H1 (cell line): Measurements from ENCODE around the gene FNDC1. TPM values are rescaled to one million over a fixed set of nuclear protein-coding genes. Genes with fewer than 3 reads are reported as not detected.

Experiments used
- CTCF ChIA-PET: fragments of 300-600 bp; sonication (Branson Sonifier 250); formaldehyde crosslinking; loops from one replicate; lab custom pipeline; 2021; ENCODE audit not compliant: partially characterized antibody; lab: Charles Lee
- POLR2A ChIA-PET: fragments of 300-600 bp; sonication (Branson Sonifier 250); formaldehyde crosslinking; loops from one replicate; lab custom pipeline; 2021; ENCODE audit warnings: inconsistent platforms; ENCODE audit not compliant: partially characterized antibody; lab: Charles Lee
- DNase-seq, 2 experiments: peaks; one replicate each; pipeline versions ENCODE4 v3.0.0 to v3.0.0-alpha.2; 2010 to 2022; ENCODE audit warnings: low spot score in 2 of 2, low read depth in 1 of 2, mixed read lengths in 1 of 2
- FAIRE-seq: peaks from 2 replicates; lab custom pipeline; 2011; peaks lifted over from hg19 to GRCh38; lab: Jason Lieb, UNC
- H2AFZ ChIP-seq: 2 replicates; pipeline ENCODE4 v1.8.1; 2012; ENCODE audit warnings: low read length, inconsistent platforms
- H2AK5ac ChIP-seq: 2 replicates; pipeline ENCODE4 v1.6.1; 2013; ENCODE audit warnings: low read depth, low read length
- H2BK120ac ChIP-seq: replicated peaks from 2 replicates; pipeline ENCODE3; 2013; ENCODE audit warnings: low read depth, low read length, inconsistent platforms
- H2BK12ac ChIP-seq: 2 replicates; pipeline ENCODE4 v1.6.1; 2013; ENCODE audit warnings: low read depth, low read length
- H2BK15ac ChIP-seq: 2 replicates; pipeline ENCODE4 v1.6.1; 2013; ENCODE audit warnings: low read length
- H2BK20ac ChIP-seq: 2 replicates; pipeline ENCODE4 v1.6.1; 2013; ENCODE audit warnings: low read length
- H2BK5ac ChIP-seq: 2 replicates; pipeline ENCODE4 v1.6.1; 2013; ENCODE audit warnings: low read depth, low read length
- H3K14ac ChIP-seq: 2 replicates; pipeline ENCODE4 v1.6.1; 2013; ENCODE audit warnings: inconsistent platforms; ENCODE audit not compliant: insufficient read length
- H3K18ac ChIP-seq: 2 replicates; pipeline ENCODE4 v1.6.1; 2013; ENCODE audit warnings: low read length; ENCODE audit errors: extremely low read depth
- H3K23ac ChIP-seq: 2 replicates; pipeline ENCODE4 v1.6.1; 2013; ENCODE audit warnings: inconsistent platforms; ENCODE audit not compliant: insufficient read length
- H3K23me2 ChIP-seq: 2 replicates; pipeline ENCODE4 v1.6.1; 2013; ENCODE audit warnings: low read depth, low read length
- H3K27ac ChIP-seq: 2 replicates; pipeline ENCODE4 v1.6.1; 2011; ENCODE audit warnings: low read depth, low read length, inconsistent platforms
- H3K27me3 ChIP-seq, 4 experiments: replicated peaks in 1 of 4; 1 replicate in 1 of 4; 2 replicates in 3 of 4; pipeline versions ENCODE4 v1.6.1 to v1.8.1; 2011 to 2013; ENCODE audit warnings: low read length in 3 of 4, mild to moderate bottlenecking in 3 of 4, inconsistent platforms in 2 of 4, mixed read lengths in 2 of 4, moderate library complexity in 1 of 4; ENCODE audit not compliant: control insufficient read depth in 3 of 4, insufficient read depth in 3 of 4; ENCODE audit errors: extremely low read depth in 1 of 4
- H3K36me3 ChIP-seq, 4 experiments: 2 replicates each; pipeline versions ENCODE4 v1.6.1 to v1.8.1; 2011 to 2013; ENCODE audit warnings: mild to moderate bottlenecking in 4 of 4, low read length in 3 of 4, moderate library complexity in 2 of 4, control low read depth in 1 of 4, inconsistent platforms in 1 of 4; ENCODE audit not compliant: insufficient read depth in 4 of 4, control insufficient read depth in 2 of 4
- H3K4ac ChIP-seq: replicated peaks from 2 replicates; pipeline ENCODE3; 2013; ENCODE audit warnings: low read length, low read depth, mixed read lengths, inconsistent platforms; ENCODE audit not compliant: insufficient read length
- H3K4me1 ChIP-seq, 4 experiments: replicated peaks in 1 of 4; 1 replicate in 1 of 4; 2 replicates in 3 of 4; pipeline versions ENCODE4 v1.6.1 to v1.8.1; 2011 to 2013; ENCODE audit warnings: low read length in 3 of 4, inconsistent platforms in 2 of 4, mixed read lengths in 1 of 4; ENCODE audit not compliant: insufficient read depth in 4 of 4, control insufficient read depth in 3 of 4
- H3K4me2 ChIP-seq, 2 experiments: 2 replicates each; pipeline versions ENCODE4 v1.6.1 to v1.8.1; 2011 to 2013; ENCODE audit warnings: low read depth in 2 of 2, low read length in 2 of 2, control low read depth in 1 of 2, inconsistent platforms in 1 of 2, mild to moderate bottlenecking in 1 of 2; ENCODE audit not compliant: insufficient read depth in 1 of 2
- H3K4me3 ChIP-seq, 4 experiments: fragments of 200-600, 300-600 bp in 1 of 4; sonication (generic), shearing (Covaris generic), sonication (Bioruptor Twin) in 1 of 4; 2 replicates each; pipeline versions ENCODE4 v1.5.1 to v1.8.1; 2011 to 2016; ENCODE audit warnings: low read length in 4 of 4, low read depth in 3 of 4, control low read depth in 2 of 4, inconsistent platforms in 2 of 4, mild to moderate bottlenecking in 2 of 4, mixed read lengths in 1 of 4, moderate library complexity in 1 of 4; ENCODE audit not compliant: insufficient read depth in 2 of 4; ENCODE audit errors: extremely low read depth in 1 of 4
- H3K56ac ChIP-seq: replicated peaks from 2 replicates; pipeline ENCODE3; 2013; ENCODE audit warnings: low read depth, mild to moderate bottlenecking, mixed read lengths, low read length, inconsistent platforms; ENCODE audit not compliant: insufficient read length
- H3K79me1 ChIP-seq: 2 replicates; pipeline ENCODE4 v1.6.1; 2013; ENCODE audit warnings: low read depth, low read length, control low read depth
- H3K79me2 ChIP-seq, 2 experiments: 2 replicates each; pipeline versions ENCODE4 v1.6.1 to v1.8.1; 2012 to 2013; ENCODE audit warnings: low read length in 2 of 2, mild to moderate bottlenecking in 2 of 2, inconsistent platforms in 1 of 2; ENCODE audit not compliant: insufficient read depth in 2 of 2, control insufficient read depth in 1 of 2
- H3K9ac ChIP-seq, 4 experiments: replicated peaks in 1 of 4; 1 replicate in 1 of 4; 2 replicates in 3 of 4; pipeline versions ENCODE4 v1.6.1 to v1.8.1; 2011 to 2013; ENCODE audit warnings: low read depth in 3 of 4, low read length in 3 of 4, control low read depth in 2 of 4, mild to moderate bottlenecking in 2 of 4, moderate library complexity in 2 of 4, inconsistent platforms in 1 of 4; ENCODE audit errors: extremely low read depth in 1 of 4
- H3K9me3 ChIP-seq, 2 experiments: 2 replicates each; pipeline versions ENCODE4 v1.6.1 to v1.8.1; 2012 to 2013; ENCODE audit warnings: mild to moderate bottlenecking in 2 of 2, moderate library complexity in 2 of 2, control low read depth in 1 of 2, inconsistent platforms in 1 of 2, low read depth in 1 of 2, low read length in 1 of 2, mixed read lengths in 1 of 2; ENCODE audit not compliant: insufficient read depth in 2 of 2
- H4K20me1 ChIP-seq, 2 experiments: replicated peaks in 1 of 2; 2 replicates each; pipeline versions ENCODE3 to v1.8.1; 2011 to 2013; ENCODE audit warnings: inconsistent platforms in 2 of 2, low read length in 2 of 2, mild to moderate bottlenecking in 1 of 2; ENCODE audit not compliant: insufficient read depth in 2 of 2, control insufficient read depth in 1 of 2
- H4K5ac ChIP-seq: 2 replicates; pipeline ENCODE4 v1.6.1; 2013; ENCODE audit warnings: low read length, low read depth, mixed read lengths, inconsistent platforms; ENCODE audit not compliant: insufficient read length
- H4K8ac ChIP-seq: 2 replicates; pipeline ENCODE4 v1.8.0; 2013; ENCODE audit warnings: mild to moderate bottlenecking, moderate library complexity, low read length, inconsistent platforms; ENCODE audit not compliant: insufficient read depth; ENCODE audit errors: extremely low read depth
- H4K91ac ChIP-seq: replicated peaks from 2 replicates; pipeline ENCODE3; 2013; ENCODE audit warnings: low read length, mixed read lengths, inconsistent platforms; ENCODE audit not compliant: insufficient read length
- ATF2 ChIP-seq: IDR thresholded peaks from 2 replicates; pipeline ENCODE4 v1.6.1; 2012; ENCODE audit warnings: low read length, inconsistent platforms
- ATF3 ChIP-seq: IDR thresholded peaks from 2 replicates; pipeline ENCODE4 v1.6.1; 2011; ENCODE audit warnings: low read depth, mild to moderate bottlenecking, low read length; ENCODE audit not compliant: insufficient read depth
- HDAC2 ChIP-seq, 2 experiments: fragments of 300-600 bp in 1 of 2; sonication (generic) in 1 of 2; IDR thresholded peaks; 2 replicates each; pipeline ENCODE4 v1.6.1; 2011 to 2012; ENCODE audit warnings: low read depth in 2 of 2, low read length in 2 of 2, mild to moderate bottlenecking in 2 of 2, moderate library complexity in 2 of 2, borderline replicate concordance in 1 of 2, inconsistent platforms in 1 of 2
- JUN ChIP-seq: IDR thresholded peaks from 2 replicates; pipeline ENCODE4 v1.6.1; 2011; ENCODE audit warnings: low read depth, mild to moderate bottlenecking, improper control_type of control experiment, low read length
- NRF1 ChIP-seq: IDR thresholded peaks from 2 replicates; pipeline ENCODE4 v1.6.1; 2011; ENCODE audit warnings: mild to moderate bottlenecking, low read depth, low read length, improper control_type of control experiment
- POU5F1 ChIP-seq: IDR thresholded peaks from 2 replicates; pipeline ENCODE4 v1.6.1; 2011; ENCODE audit warnings: low read depth, mild to moderate bottlenecking, low read length, moderate library complexity
- RBBP5 ChIP-seq: IDR thresholded peaks from 2 replicates; pipeline ENCODE4 v1.7.1; 2012; ENCODE audit warnings: low read depth, mild to moderate bottlenecking, inconsistent platforms, low read length, moderate library complexity, borderline replicate concordance
- RFX5 ChIP-seq: IDR thresholded peaks from 2 replicates; pipeline ENCODE4 v1.6.1; 2011; ENCODE audit warnings: low read depth, low read length, improper control_type of control experiment, borderline replicate concordance
- SUZ12 ChIP-seq: fragments of 200-600 bp; sonication (generic); IDR thresholded peaks from 2 replicates; pipeline ENCODE4 v1.6.1; 2012; ENCODE audit warnings: mild to moderate bottlenecking, inconsistent platforms, low read length, moderate library complexity, mixed read lengths
- TAF1 ChIP-seq: IDR thresholded peaks from 2 replicates; pipeline ENCODE4 v1.6.1; 2011; ENCODE audit warnings: mild to moderate bottlenecking, low read depth, low read length
- TAF7 ChIP-seq: optimal IDR thresholded peaks from 2 replicates; pipeline ENCODE3; 2011; ENCODE audit warnings: low read depth, mild to moderate bottlenecking, inconsistent platforms, low read length, moderate library complexity, borderline replicate concordance
- TBP ChIP-seq: IDR thresholded peaks from 2 replicates; pipeline ENCODE4 v1.6.1; 2011; ENCODE audit warnings: low read depth, low read length, improper control_type of control experiment
- WGBS, 2 experiments: shearing (Covaris generic) in 1 of 2; methylation state at CpG; one replicate each; pipeline versions ENCODE4 v1.1.6 to v1.1.7; 2013 to 2015; ENCODE audit warnings: low lambda C conversion rate in 2 of 2, mixed read lengths in 2 of 2, inconsistent platforms in 1 of 2, low coverage in 1 of 2, missing lambda C conversion rate in 1 of 2; ENCODE audit not compliant: insufficient replicate concordance in 2 of 2, insufficient coverage in 1 of 2, insufficient read length in 1 of 2; ENCODE audit errors: extremely low coverage in 1 of 2, missing lambda C conversion rate in 1 of 2; 5-methylcytosine and 5-hydroxymethylcytosine counted together
- polyA plus RNA-seq, 7 experiments: library from polyadenylated mRNA; depleted of rRNA in 3 of 7; stranded (reverse) in 5 of 7; unstranded in 2 of 7; fragments of >200 nt in 5 of 7; fragments of 200-250 nt in 2 of 7; gene quantifications; 1 replicate in 5 of 7; 2 replicates in 1 of 7; 4 replicates in 1 of 7; pipeline versions ENCODE4 v1.2.1 to v1.2.3, GENCODE V29; 2011 to 2013; ENCODE audit warnings: missing spikeins in 2 of 7, mixed read lengths in 2 of 7
- total RNA-seq: library from RNA; stranded (reverse); fragmentation: NEBNext Ultra II Directional; extraction: Animal tissue kit (Norgen Biotek cat#: 25700); gene quantifications from 2 replicates; pipeline ENCODE4 v1.2.1, GENCODE V29; 2021

Gene FNDC1
- total and polyA plus RNA-seq, 2 of the 8 experiments (the other 6 are each of a cell fraction or from before 2014, with no cell fraction given): 0.06 to 0.30 TPM

DNA sequence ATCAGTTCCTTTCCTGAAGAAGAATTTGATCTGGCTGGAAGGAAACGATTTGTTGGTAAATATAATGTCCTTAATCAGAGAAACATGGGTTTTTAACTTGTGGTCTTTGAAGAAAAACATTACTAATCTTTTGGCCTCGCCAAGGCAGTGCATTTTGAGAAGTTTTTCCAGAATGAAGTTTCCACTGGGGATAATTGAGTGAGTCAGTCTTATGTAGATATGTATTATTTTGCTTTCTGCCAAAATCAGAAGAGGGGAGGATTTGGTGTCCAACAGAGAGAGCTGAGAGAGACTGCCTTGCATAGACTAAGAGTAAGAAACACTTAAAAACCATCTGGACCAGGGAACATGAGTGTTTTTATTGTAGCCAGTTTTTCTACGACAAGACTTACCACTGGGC lies 79.9 kb downstream of the FNDC1 start:
- ChIA-PET CTCF (interaction anchor here (1.1 kb wide), 1 partner anchor 80 kb away, joined by 3 read pairs; the partner anchor contains the start of gene FNDC1), POLR2A (no interaction called here)
- Histone ChIP-seq H3K4me3 (no peak overlapping the region), H3K79me2 (no peaks in the 10 kb centered on the region), H3K56ac (no peak overlapping the region), H3K36me3 (no peaks in the 10 kb centered on the region), H2AK5ac (no peak overlapping the region), H3K27me3 (no peaks in the 10 kb centered on the region), H2AFZ (no peak overlapping the region), H3K23me2 (no peaks in the 10 kb centered on the region), H3K18ac (no peak overlapping the region), H2BK5ac (no peak overlapping the region), H3K27ac (no peak overlapping the region), H4K20me1 (no peaks in the 10 kb centered on the region), H2BK20ac (no peak overlapping the region), H3K4me2 (no peak overlapping the region), H4K91ac (no peak overlapping the region), H3K9ac (no peak overlapping the region), H2BK12ac (no peak overlapping the region), H2BK120ac (no peak overlapping the region), H3K23ac (no peak overlapping the region), H3K4ac (no peak overlapping the region), H3K9me3 (peaks cover 39 to 48% of the 10 kb centered on the region in 2 experiments), H2BK15ac (no peak overlapping the region), H3K4me1 (peaks cover 0 to 4% (median 2%) of the 10 kb centered on the region in 4 experiments; a peak in 3 of 7 replicates), H4K5ac (no peak overlapping the region), H3K14ac (no peak overlapping the region), H3K79me1 (no peaks in the 10 kb centered on the region), H4K8ac (no peak overlapping the region)
- WGBS, 2 experiments: 71% methylated on average over 3 of the region's 3 CpGs; no CpG with 5 or more reads in 1 of the 2 experiments
- no peak for DNase-seq
- FAIRE-seq: no peak
- TF ChIP-seq ATF2: no peak
- TF ChIP-seq TAF7: no peak
- TF ChIP-seq JUN: no peak
- no peak for TF ChIP-seq POU5F1
- TF ChIP-seq TBP: no peak
- no peak for TF ChIP-seq ATF3
- no peak for TF ChIP-seq RFX5
- TF ChIP-seq RBBP5: no peak
- no peak for TF ChIP-seq NRF1
- TF ChIP-seq HDAC2 (IDR thresholded peaks at IDR 0.05; ENCODE audit: borderline replicate concordance in 1 of 2, low read depth in 2 of 2, low read length in 2 of 2): no peak
- TF ChIP-seq TAF1: no peak
- no peak for TF ChIP-seq SUZ12
